ENCODE data around the gene AICDA.

- TF ChIP-seq CTCF (IDR thresholded peaks at IDR 0.05; ENCODE audit: insufficient read depth, low read length, poor library complexity, severe bottlenecking) (no peak), EZH2phosphoT487 (conservative IDR thresholded peaks at IDR 0.05; ENCODE audit: low read length) (no peak)
These were observed 53.0 kb downstream of the AICDA start for GRCh38 chr12:8559676-8560075.

Data from SU-DHL-6 (cell line).